WI38 (cell line): ENCODE results near the gene PSMF1.

ENCODE experiments used
- H3K4me3 ChIP-seq: 2 replicates; pipeline ENCODE4 v1.5.1; 2011; ENCODE audit warnings: low read depth, mild to moderate bottlenecking, control low read depth, low read length
- TF ChIP-seq, protein P1 (sequence below): IDR thresholded peaks from 2 replicates; pipeline ENCODE4 v1.5.1; 2012; ENCODE audit warnings: low read depth, mild to moderate bottlenecking, control low read depth, low read length

Gene PSMF1

DNA sequence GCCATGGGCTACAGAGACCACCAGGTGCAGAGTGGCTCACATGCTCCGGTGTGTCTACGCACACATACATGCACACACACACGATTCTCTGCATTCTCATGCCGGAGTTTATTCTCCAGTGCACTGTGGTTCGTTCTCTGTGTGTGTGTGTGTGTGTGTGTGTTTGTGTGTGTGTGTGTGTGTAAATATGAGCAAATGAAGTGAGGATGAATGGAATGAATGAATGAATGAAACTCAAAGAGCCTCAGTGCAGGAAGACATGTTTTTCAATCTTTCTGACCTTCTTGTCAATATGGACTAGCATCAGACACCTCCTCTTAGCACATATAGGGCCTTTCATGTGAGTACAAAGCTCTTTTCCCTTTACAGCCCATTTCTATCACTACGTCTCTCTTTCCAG, 64.8 kb downstream of the PSMF1 start:
- TF ChIP-seq, protein P1, sequence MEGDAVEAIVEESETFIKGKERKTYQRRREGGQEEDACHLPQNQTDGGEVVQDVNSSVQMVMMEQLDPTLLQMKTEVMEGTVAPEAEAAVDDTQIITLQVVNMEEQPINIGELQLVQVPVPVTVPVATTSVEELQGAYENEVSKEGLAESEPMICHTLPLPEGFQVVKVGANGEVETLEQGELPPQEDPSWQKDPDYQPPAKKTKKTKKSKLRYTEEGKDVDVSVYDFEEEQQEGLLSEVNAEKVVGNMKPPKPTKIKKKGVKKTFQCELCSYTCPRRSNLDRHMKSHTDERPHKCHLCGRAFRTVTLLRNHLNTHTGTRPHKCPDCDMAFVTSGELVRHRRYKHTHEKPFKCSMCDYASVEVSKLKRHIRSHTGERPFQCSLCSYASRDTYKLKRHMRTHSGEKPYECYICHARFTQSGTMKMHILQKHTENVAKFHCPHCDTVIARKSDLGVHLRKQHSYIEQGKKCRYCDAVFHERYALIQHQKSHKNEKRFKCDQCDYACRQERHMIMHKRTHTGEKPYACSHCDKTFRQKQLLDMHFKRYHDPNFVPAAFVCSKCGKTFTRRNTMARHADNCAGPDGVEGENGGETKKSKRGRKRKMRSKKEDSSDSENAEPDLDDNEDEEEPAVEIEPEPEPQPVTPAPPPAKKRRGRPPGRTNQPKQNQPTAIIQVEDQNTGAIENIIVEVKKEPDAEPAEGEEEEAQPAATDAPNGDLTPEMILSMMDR = no peak

DNA sequence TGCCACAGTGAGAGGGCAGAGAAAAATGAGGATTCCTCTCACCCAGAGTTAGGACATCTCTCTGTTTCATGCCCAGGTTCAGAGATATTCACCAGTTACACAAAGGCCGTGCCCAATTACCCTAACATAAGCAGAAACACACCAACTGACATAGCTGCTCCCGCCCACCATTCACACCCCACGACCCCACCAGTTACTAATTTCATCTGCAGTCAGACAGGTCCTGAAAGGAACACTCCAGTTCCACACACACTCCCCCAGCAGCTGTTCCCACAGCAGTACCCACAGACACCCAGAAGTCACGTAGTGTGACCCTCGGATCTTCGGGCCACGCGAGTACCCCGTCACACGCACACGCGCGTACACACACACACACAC, 65.8 kb downstream of the PSMF1 start:
- TF ChIP-seq, protein P1 = no peak
- no peak overlapping the region for H3K4me3 ChIP-seq

More for the DNA sequence above, 64.8 kb downstream of the PSMF1 start:
- no peak overlapping the region for H3K4me3 ChIP-seq

GRCh38 chr20:1184638-1185315, 66.4 kb downstream of the PSMF1 start, which contains the start of gene TMEM74B:
Gene TMEM74B (minus strand): TSS chr20:1184981. CDS start chr20:1183801, 1,180 bp downstream.
- H3K4me3 ChIP-seq = peak within 1 kb of the TSS; percentile 29; the same call in 1 of the 2 replicates
- TF ChIP-seq, protein P1 = no peak

DNA sequence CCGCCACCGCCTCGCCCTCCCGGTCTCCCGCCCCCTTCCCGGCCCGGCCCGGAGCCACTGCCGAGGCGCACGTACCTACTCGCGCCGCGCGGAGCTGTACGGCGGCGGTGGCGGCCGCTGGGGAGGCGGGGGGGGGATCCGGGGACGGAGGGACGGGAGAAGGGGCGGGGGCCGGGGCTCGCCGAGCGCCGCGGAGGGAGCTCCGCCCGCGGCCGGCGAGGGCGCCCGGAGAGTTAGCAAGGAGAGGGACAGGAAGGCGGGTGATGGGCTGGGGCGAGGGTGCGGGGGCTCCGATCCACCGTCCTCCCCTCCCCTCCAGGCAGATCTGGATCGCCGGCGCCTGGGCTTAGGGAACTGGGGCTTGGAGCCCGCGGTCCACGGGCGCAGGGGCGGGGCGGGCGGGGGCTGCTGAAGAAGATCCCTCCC, 66.9 kb downstream of the PSMF1 start:
- TF ChIP-seq, protein P1 = no peak
- peak overlapping the region; percentile 29; the same call in 1 of the 2 replicates for H3K4me3 ChIP-seq

GRCh38 chr20:1185790-1186334, 67.5 kb downstream of the PSMF1 start:
- TF ChIP-seq, protein P1 = peak; percentile 57
- H3K4me3 ChIP-seq = no peak overlapping the region

DNA sequence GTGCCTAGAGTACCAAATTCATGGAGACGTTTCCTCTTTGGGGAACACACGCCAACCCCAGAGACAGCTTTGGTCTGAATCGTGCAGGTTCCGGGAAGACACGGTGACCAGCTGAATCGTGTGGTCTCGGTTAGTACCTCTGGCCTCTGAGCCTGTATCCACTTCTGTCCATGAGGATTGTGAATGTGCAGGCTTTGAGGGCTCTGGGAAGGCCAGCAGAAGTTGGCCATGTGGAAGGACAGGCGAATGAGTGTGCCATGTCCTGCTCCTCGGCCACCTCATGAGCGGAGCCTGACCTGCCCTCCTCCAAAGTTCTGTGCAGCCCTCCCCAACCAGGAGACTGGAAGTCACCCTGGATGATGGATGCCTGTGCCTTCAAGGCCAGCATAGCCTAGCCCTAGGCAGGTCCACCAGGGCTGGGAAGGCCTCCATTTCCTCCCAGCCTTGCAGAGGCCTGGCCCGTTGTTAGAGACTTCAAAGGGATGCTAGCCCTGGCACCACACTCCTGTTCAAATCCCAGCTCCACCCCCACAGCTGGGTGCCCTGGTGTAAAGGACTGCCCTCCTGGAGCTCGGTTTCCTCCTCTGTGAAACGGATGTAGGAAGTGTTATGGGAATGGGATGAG, 68.1 kb downstream of the PSMF1 start:
- TF ChIP-seq, protein P1 = no peak
- H3K4me3 ChIP-seq = no peak overlapping the region
